Occipital lobe (tissue), 2 donors: ENCODE measurements around the gene ANXA5. TPM values are rescaled to one million over a fixed set of nuclear protein-coding genes. Genes with fewer than 3 reads are reported as not detected.
"Not testable (repeated sequence)": the region's sequence is repeated elsewhere in the genome, so short reads cannot be mapped to it uniquely, and the experiment has no call there.

Experiments
- DNase-seq: peaks from one replicate; lab custom pipeline; 2025; lab: John Stamatoyannopoulos, UW
- total RNA-seq: library from RNA; depleted of rRNA; stranded (reverse); fragments of >200 nt; gene quantifications from one replicate; pipeline ENCODE4 v1.2.3, GENCODE V29; 2014

Gene ANXA5
- total RNA-seq: 41.0 TPM

DNA sequence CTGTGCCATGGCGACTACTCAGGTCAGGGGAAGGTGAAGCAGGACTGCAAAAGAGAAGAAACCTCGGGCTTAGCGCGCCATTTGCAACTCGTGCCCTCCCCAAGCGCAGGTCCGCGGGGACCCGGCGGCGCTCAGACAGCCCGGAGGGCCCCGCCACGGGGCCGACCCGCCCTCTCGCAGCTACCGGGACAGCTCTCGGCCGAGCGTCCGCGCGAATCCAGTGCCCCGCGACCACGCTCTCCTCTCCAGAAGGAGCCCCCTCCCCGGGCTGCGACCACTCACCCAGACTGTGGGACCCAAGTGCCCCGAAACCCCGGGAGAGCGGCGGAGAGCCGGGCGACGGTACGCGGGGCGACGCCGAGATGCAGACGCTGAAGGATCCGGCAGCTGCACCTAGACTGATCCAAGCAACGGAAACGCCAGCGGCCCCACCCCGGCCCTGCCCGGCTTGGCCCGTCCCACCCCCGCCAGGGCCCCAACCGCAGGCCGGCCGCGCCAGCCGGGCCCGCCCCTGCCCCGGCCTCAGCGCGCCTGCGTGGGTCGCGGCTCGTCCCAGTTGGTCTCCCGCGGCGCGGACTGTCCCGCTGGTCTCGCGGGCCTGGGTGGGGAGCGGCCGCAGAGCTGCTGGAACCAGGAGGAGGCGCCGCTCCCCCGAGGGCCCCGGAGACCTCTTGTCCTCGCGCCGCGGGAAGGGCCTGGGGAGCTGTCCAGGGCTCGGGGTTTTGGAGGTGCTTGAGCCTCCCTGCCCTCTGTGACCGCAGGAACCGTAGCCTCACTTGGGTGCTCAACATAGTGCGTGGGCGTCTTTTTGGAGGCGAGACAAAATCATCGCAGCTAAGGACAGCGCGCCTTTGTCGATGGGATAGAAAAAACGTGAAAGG is at the start of gene ANXA5:
Gene ANXA5 (minus strand): TSS at position 400 of the 881 bp plus-strand sequence. CDS start 391 bp downstream, at position 9.
- DNase-seq: peak; percentile 81

DNA sequence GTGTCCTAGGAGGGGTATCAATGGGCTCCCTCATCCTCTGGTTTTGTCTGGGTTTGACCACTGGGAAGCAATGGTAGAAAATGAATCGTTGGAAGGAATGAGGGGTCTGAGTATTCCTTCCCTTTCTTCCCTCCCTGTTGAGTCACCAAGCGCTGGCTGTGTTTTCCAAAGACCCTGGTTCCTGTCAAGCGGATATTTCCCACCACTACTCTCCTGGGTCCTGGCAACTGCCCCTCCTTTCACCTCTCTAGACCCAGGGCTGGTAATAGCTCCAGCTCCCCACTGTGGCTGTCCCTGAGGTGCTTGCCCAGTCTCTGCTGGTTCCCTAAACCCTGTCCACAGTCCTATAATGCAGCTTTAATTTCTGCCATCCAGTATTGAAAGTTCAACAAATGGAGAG is 46.0 kb upstream of the ANXA5 start:
- no peak for DNase-seq

DNA sequence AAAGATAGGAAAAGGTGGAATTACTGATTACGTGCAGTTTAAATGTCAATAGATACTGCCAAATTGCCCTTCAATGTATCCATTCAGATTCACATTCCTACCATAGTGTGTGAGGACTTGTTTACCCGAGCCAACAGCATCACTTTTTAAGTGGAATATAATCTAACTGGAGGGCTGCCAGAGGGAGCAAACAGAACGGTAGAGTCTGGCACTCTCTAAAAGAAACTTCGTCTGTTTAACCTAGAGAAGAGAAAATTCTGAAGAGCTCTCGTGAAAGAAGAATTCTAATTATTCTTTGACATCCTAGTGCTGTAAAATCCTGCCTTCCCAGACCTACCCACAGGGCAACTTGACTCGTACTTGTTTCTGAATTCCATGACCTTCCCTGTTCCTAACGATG is 45.0 kb upstream of the ANXA5 start:
- DNase-seq: no peak

DNA sequence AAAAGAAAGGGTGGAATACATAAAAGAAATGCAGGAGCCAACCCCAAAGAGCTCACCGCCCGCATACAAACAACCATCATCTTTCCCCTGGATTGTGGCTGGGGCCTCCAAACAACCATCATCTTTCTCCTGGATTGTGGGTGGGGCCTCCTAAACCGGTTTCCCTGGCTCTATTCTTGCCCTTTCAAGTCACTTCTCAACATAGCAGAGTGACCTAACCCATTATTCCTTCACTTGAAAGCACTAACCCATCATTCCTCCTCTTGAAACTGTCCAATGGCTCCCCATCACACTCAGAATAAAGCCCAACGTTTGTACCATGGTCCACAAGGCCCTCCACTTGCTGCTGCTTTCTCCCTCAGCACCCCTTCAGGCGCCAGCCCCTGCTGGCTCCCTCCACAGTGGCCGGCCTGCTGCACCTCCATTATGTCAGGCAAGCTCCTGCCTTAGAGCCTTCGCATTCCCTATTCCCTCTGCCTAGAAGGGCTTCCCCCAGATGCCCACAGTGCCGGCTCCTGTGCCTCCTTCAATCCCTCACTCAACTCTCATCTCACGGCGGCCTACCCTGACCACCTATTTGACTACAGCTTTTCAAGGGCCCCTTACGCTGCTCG is 44.1 kb upstream of the ANXA5 start:
- no peak for DNase-seq

DNA sequence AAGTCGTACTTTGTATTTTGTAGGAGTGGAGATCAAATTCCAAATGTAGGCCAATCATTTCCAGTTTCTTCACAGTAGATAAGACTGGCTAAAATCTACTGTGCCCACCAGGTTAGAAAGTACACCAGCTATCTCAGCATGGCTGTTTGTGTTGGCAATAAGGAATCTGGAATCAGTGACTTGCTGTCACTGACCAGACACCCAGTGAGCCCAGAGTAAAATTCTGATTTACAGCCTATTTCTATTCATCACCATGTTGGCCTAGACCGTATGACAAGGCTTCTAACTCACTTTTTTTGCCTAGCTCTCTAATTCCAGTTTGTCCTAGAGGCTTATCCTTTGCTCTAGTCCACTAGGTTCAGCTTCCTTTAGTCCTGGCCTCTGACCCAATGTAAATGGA is 42.8 kb upstream of the ANXA5 start:
- DNase-seq: no peak

DNA sequence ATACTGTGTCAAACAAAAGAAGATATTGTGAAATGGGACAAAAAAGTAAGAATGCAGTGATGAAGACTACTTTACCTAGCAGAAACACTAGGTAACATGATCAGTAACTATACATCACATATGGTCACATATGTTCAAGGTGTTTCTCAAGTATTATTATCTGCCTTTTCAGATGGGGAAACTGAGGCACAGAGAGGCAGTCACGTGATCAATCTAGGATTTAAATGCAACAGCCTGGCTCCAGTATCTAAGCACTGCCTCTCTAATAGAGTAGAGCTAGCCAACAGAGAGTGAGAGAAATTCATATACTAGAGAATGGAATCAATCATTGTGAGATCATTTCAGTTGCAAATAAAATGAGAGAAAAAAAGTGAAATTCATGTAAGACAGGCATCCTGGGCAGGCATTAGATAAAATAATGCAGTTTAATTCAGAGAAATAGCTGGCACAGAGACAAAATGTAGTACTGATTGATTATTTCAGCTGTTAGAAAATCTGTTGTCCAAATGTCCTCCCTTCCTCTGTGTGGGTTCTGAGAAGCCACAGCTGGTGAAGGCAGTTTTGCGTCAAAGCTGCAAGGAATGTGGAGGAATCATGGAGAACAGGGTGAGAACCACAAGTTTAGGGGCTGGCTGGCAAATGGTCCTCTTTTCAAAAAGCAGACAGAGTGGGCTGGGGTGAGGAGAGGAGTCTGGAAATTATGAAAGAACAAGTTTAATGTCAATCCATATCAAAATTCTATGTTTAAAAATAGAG is 42.2 kb upstream of the ANXA5 start:
- DNase-seq: no peak

DNA sequence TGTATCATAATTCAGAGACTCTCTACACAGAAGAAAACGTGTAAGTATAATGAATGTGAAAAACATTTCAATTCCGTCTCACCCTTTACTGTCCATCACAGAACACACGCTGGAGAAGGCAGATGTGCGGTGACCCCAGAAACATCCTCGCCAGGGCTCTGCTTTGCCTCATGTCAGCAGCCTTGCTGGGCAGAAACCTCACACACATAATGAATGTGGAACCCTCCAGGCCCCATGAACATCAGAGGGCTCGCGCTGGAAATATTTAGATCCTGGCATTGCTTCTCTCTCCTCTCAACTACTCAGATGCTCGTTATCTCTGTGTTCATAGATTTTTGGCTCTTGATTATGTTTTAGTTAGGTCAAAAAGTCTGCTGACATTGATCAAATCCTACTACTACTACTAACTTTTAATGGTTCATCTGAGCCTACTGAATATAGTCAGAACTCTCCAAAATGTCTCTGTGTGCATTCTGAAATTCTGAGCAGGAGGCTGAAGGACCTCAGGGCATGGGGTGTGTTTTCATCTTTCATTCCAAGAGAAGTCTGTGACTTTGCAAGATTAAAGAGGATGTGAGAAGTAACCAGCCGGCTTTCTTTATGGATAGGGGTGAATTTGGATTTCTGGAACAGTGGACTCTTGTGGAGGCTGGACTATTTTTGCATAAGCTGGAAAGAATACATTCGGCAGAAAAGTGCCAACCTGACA is 41.2 kb upstream of the ANXA5 start:
- DNase-seq: no peak

DNA sequence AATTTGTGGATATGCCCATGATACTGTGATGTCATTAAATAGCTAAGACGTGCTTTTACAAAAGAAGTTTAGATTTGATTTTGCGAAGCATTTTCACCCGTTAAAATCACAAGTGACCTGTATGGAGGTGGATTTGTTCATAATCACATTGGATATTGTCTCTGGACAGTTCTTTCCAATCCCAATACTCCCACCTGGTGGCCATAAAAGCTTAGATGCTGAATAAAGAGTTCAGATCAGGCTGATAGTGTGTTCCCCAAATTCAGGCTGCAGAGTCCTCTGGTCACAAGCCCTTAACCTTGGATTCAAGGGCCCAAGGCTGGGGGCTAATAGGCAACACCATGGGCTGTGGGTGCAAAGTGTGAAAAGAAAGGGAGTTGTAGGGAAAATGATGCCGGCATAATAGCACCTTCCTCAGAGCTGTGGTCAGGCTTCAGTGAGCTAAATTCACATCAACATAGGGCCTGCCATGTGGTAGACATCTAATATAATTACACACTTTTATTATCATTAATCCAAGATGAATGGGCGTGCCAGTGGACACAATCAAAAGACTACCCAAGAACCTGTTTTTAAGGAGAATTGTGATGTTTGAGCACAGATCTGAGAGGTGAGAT is 40.1 kb upstream of the ANXA5 start:
- no peak for DNase-seq

DNA sequence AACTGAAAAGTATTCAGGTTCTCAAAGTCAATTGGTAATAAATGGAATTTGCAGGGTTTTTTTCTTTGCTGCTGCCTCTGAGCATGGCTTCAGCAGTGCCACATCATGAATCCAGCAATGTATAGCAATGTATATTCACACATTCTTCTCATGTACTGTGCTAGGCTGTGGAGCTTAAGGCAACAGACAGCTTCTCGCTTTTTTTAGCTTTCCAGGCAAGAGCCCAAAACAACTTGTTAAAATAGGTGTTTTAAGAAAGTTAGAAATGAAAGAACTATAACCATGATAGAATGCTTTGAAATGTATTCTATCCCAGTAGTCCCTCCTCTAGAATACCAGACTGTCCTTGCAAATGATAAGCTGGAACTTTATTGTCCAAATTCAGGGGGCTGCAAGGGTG is 37.8 kb upstream of the ANXA5 start:
- peak; percentile 9 for DNase-seq

DNA sequence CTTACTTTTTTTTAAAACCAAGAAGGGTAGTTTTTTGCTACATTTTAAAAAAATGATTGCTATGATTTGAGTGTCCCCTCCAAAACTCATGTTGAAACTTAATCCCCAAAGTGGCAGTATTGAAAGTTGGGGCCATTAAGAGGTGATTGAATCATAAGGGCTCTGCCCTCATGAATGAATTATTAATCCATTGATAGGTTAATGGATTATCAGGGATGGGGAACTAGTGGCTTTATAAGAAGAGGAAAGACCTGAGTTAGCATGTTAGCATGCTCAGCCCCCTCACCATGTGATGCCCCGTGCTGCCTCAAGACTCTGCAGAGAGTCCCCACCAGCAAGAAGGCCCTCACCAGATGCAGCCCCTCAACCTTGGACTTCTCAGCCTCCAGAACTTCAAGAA is 37.2 kb upstream of the ANXA5 start:
- no peak for DNase-seq

DNA sequence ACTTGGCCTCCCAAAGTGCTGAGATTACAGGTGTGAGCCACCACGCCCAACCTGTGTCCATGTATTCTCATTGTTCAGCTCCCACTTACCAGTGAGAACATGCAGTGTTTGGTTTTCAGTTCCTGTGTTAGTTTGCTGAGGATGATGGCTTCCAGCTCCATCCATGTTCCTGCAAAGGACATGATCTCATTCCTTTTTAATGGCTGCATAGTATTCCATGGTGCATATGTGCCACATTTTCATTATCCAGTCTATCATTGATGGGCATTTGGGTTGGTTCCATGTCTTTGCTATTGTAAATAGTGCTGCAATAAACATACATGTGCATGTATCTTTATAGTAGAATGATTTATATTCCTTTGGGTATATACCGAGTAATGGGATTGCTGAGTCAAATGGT is 33.0 kb upstream of the ANXA5 start:
- not testable (repeated sequence) for DNase-seq

DNA sequence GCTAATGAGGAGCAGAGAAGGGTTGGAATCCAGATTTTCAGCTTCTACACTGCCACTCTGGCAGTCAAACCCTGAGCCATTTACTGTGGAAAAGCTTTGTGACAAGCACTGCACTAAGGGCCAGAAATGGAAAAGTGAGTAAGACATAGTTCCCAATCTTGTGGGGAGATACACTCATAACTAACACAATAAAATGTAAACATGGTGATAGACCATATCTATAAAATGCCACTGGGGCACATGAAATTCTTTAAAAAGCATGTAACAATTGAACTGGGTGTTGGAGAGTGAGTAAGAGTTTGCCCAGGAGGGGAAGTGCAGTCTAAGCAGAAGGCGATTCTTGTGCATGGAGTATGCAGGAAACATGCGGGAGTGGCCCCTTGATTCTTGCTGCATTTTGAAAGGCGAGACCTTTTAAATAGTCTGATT is 32.0 kb upstream of the ANXA5 start:
- no peak for DNase-seq

DNA sequence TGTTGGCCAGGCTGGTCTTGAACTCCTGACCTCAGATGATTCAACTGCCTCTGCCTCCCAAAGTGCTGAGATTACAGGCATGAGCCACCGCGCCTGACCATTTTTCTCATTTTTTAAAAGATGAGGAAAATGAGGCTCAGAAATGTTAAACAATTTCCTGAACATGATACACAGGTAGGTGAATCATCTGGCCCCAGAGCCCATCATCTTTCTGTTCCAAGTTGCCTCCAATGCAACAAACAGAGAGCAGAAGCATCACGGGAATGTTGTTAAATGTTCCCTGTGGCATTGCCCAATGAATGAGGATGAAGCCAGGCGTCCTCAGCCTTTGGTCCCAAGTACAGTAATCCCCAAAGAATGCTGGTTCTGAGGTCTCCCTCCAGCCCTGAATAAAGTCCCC is 31.3 kb upstream of the ANXA5 start:
- DNase-seq: no peak

DNA sequence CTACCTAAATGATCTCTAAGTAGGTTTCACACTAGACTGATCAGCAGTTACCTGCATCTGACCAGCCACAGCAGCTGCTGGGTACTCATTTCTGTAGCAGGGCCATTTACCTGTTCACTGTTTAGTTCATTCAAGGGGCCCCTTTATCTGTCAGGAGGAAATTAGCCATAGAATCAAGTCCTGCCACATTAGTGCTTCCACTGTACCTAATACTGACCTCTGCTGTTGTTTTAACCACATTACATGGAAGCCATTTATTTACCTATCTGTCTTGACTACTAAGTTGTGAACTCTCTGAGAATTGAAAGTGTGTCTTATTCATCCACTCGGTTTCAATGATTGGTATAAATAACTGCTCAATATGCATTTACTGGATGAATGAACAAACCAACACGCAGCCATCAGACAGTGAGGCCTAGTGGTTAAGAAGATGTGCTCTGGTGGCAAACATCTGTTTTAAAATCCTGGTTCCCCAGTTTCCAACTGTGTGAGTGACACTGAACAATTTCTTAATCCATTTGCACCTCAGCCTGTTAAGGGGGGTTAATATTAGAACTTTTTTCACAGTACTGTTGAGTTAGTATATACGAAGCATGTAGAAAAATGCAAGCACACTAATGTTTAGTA is 30.0 kb upstream of the ANXA5 start:
- DNase-seq: no peak

DNA sequence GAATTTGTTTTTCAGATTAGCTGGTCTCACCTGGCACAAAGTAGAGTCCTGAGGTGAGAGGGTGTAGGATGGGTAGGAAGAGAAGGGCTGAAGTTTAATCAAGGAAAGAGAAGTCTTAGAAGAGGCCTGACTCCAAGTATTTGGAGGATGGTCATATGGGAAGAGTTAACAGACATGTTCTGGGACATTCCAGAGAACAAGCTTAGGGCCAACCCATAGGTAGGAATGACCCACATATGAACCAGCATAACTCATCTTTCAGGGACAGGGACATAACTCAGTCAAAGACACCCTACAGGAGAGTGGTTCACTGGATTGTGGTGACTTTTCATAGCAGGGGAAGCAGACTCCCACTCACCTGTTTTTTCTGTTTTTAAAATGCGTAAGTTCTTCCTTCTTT is 27.9 kb upstream of the ANXA5 start:
- DNase-seq: no peak

DNA sequence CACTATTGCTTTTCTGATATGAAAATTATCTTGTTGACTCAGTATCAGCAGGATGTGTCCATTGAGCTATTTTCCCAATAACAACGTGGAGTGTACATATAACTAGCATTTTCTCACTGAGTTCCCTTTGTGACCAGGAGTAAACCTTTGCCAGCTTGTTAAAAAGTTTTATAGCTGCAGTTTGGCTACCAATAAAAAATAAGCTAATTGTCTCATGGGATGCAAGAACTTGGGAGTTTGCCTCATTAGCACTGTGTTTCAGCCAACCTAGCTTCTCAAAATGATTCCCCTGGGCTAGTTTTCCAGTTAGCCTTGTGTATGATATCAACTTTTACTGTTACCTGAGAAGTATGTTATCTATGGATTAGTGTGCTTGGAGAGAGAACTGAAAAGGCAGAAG is 24.9 kb upstream of the ANXA5 start:
- DNase-seq: no peak

DNA sequence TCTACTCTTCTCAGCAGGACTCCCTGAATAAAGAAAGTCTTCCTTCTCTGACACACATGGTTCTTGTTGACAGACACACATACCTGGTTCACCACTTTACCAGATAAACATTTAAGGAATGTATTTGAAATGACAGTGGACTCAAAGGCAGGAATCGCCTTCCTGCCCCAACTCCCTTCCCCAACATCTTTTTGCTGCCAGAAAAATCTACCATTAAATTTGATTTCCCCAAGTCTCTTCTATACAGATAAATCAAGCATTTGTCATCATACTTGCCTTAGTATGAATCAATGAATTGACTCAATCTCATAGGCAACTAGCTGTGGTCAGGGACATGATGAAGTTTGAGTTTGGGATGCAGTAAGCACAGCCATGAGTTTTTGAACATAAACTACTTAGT is 23.3 kb upstream of the ANXA5 start:
- no peak for DNase-seq

DNA sequence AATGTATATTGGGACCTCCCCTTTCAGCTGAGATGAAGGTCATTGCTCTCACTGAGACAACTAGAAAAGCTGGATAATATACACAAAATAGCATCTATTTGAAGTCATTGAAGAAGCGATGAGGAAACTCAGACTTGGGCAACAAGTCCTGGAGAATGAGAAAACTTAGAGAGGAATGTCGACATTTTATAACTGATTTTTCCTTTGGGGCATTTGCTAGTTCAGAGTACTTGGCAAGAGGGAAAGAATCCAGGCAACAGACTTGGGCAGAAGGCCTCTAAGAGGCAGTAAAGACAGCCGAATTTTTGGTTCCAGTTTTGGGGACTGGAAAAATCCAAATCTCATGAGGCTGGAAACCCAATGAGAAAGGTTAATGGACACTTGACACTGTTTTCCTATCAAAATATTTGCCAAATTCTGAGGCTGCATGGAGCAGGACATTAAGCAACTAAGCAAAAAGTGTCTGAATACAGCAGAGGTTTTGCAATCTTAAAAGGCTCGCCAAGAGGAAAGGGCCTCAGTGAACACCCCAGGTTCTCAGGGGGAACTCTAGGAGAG is 21.0 kb upstream of the ANXA5 start:
- no peak for DNase-seq

DNA sequence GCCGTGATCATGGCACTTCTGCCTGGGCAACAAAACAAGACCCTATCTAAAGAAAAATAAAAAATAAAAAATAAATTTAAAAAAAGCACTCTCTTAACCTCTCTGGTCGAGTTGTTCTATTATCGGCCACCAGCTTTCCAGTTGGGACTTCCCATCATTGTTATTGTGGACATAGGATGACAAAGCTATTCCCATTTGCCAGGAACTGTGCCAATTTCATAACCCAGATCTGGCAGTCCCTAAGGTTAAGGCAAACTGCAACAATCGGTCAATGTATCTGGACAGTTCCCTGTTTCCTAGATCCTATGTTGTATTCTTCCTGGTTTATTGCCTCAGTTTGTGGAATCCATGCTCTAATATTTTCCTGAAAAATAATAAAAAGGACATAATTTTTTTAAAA is 17.8 kb upstream of the ANXA5 start:
- DNase-seq: no peak

DNA sequence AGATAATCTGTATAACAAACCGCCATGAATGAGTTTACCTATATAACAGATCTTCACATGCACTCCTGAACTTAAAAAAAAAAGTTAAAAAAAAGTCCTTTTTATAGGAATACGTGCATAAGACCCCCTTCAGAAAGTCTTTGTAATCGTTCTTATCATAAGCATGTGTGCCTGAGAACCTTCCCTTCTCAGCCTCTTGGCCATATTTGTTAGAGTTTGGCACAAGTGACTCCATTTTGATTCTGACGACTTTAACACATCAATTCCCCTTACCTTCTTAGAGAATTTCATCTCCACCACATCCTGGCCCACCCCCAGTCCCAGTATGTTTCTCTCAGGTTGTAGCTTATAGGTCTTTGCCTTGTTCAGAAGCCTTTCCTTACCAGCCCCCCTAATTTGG is 16.0 kb upstream of the ANXA5 start:
- no peak for DNase-seq
